HepG2 (cell line): ENCODE data around the gene C17orf58. TPM values are rescaled to one million over a fixed set of nuclear protein-coding genes. Genes with fewer than 3 reads are reported as not detected.

Experiments
- ATAC-seq: fragments of 200-7000 bp; cut with Tn5 transposase; 3 replicates; pipeline ENCODE4 v1.9.1; 2020; ENCODE audit warnings: mild to moderate bottlenecking, moderate library complexity
- BruUV-seq: library from RNA; stranded (reverse); fragments of 400-500 nt; replicated peaks from 2 replicates; lab custom pipeline; 2021; lab: Mats Ljungman, UMichigan
- CTCF ChIA-PET: fragments of 300-600 bp; formaldehyde crosslinking; extraction: SDS; loops from one replicate; lab custom pipeline; 2021; ENCODE audit warnings: low total read pairs, inconsistent platforms, low intra/inter-chr PET ratio; lab: Yijun Ruan, JAX
- POLR2A ChIA-PET: fragments of 350-600 bp; sonication (Branson Sonifier 250); formaldehyde crosslinking; loops from one replicate; lab custom pipeline; 2020; ENCODE audit warnings: antibody characterized with exemption, inconsistent platforms; lab: Yijun Ruan, JAX
- DNase-seq: peaks from one replicate; pipeline ENCODE4 v3.0.0-alpha.2; 2015; ENCODE audit warnings: low spot score
- FAIRE-seq: peaks from 3 replicates; lab custom pipeline; 2011; peaks lifted over from hg19 to GRCh38; lab: Jason Lieb, UNC
- H2AFZ ChIP-seq: one replicate; pipeline ENCODE4 v1.6.1; 2011; ENCODE audit warnings: low read length, inconsistent platforms
- H3K27ac ChIP-seq: fragments of 300-600 bp; 3 replicates; pipeline ENCODE4 v1.8.0; 2011; ENCODE audit warnings: mixed run types, mild to moderate bottlenecking, mixed read lengths, low read length, inconsistent platforms; ENCODE audit not compliant: insufficient read depth; ENCODE audit errors: extremely low read length
- H3K27me3 ChIP-seq, 2 experiments: fragments of 200-600 bp in 1 of 2; 2 replicates in 1 of 2; 3 replicates in 1 of 2; pipeline versions ENCODE4 v1.6.0 to v1.8.0; 2011; ENCODE audit warnings: low read length in 2 of 2, mild to moderate bottlenecking in 2 of 2, moderate library complexity in 2 of 2, inconsistent platforms in 1 of 2; ENCODE audit not compliant: insufficient read depth in 2 of 2, control insufficient read depth in 1 of 2
- H3K36me3 ChIP-seq, 2 experiments: fragments of 200-600 bp in 1 of 2; replicated peaks in 1 of 2; 2 replicates in 1 of 2; 3 replicates in 1 of 2; pipeline versions ENCODE4 v1.5.1 to v1.8.0; 2011; ENCODE audit warnings: low read length in 2 of 2, inconsistent platforms in 1 of 2; ENCODE audit not compliant: insufficient read depth in 2 of 2, control insufficient read depth in 1 of 2
- H3K4me1 ChIP-seq: 2 replicates; pipeline ENCODE4 v1.5.1; 2012; ENCODE audit warnings: low read length, inconsistent platforms; ENCODE audit not compliant: insufficient read depth
- H3K4me2 ChIP-seq: 2 replicates; pipeline ENCODE4 v1.6.0; 2011; ENCODE audit warnings: low read depth, low read length, inconsistent platforms
- H3K4me3 ChIP-seq, 3 experiments: fragments of 200-600 bp in 1 of 3; sonication (generic), shearing (Covaris generic) in 1 of 3; replicated peaks in 1 of 3; 2 replicates each; pipeline ENCODE4 v1.5.1; 2011 to 2016; ENCODE audit warnings: low read length in 3 of 3, inconsistent platforms in 2 of 3, low read depth in 2 of 3, mild to moderate bottlenecking in 2 of 3, control low read depth in 1 of 3, mixed read lengths in 1 of 3; ENCODE audit not compliant: insufficient read depth in 1 of 3
- H3K79me2 ChIP-seq: one replicate; pipeline ENCODE4 v1.6.1; 2011; ENCODE audit warnings: low read length, inconsistent platforms; ENCODE audit not compliant: insufficient read depth
- H3K9ac ChIP-seq: 2 replicates; pipeline ENCODE4 v1.6.0; 2011; ENCODE audit warnings: mild to moderate bottlenecking, low read depth, low read length, inconsistent platforms; ENCODE audit not compliant: insufficient read depth
- H3K9me3 ChIP-seq: 2 replicates; pipeline ENCODE4 v1.5.1; 2012; ENCODE audit warnings: mild to moderate bottlenecking, low read length
- H4K20me1 ChIP-seq: 2 replicates; pipeline ENCODE4 v1.6.0; 2011; ENCODE audit warnings: inconsistent platforms, mild to moderate bottlenecking, low read length, moderate library complexity; ENCODE audit not compliant: insufficient read depth
- IKZF4 ChIP-seq: sonication (generic); formaldehyde crosslinking; IDR thresholded peaks from 2 replicates; pipeline ENCODE4 v1.5.1; 2020; ENCODE audit warnings: borderline replicate concordance, mild to moderate bottlenecking, low read depth, missing genetic modification reagents; ENCODE audit errors: not compliant biosample characterization
- PCBP1 ChIP-seq: fragments of 200-400 bp; formaldehyde crosslinking; IDR thresholded peaks from 2 replicates; pipeline ENCODE4 v1.6.1; 2017; ENCODE audit warnings: mild to moderate bottlenecking, low read depth, low read length, borderline replicate concordance
- ZNF484 ChIP-seq: sonication (generic); formaldehyde crosslinking; IDR thresholded peaks from 2 replicates; pipeline ENCODE4 v1.5.1; 2020; ENCODE audit warnings: mild to moderate bottlenecking, low read depth, missing genetic modification reagents, borderline replicate concordance
- in situ Hi-C: cut with HindIII; loops from 2 replicates; pipeline ENCODE4 v1.10.0; 2017; ENCODE audit warnings: low pct_unique_long_range_greater_than_20kb; ENCODE audit not compliant: extremely low pct_ligation_motif_present
- intact Hi-C: fragments of 100-400 bp; cut with micrococcal nuclease; formaldehyde crosslinking; loops from one replicate; pipeline ENCODE4 v1.10.0; 2022; ENCODE audit not compliant: unreplicated experiment
- polyA plus RNA-seq, 8 experiments: library from polyadenylated mRNA; depleted of rRNA in 3 of 8; stranded (reverse) in 7 of 8; unstranded in 1 of 8; fragments of >200 nt; fragmentation: Illumina TruSeq in 4 of 8; extraction: Trizol in 4 of 8; gene quantifications; 2 replicates each; pipeline versions ENCODE4 v1.2.1 to v1.2.3, GENCODE V29; 2011 to 2016; ENCODE audit warnings: low read depth in 4 of 8, missing spikeins in 1 of 8, mixed read lengths in 1 of 8; ENCODE audit not compliant: insufficient read depth in 1 of 8
- total RNA-seq, 5 experiments: library from RNA; depleted of rRNA; stranded (reverse); fragments of >200 nt; fragmentation: Illumina TruSeq; extraction: Trizol; gene quantifications; 2 replicates each; pipeline ENCODE4 v1.2.3, GENCODE V29; 2016; ENCODE audit warnings: low read depth in 1 of 5
- TF ChIP-seq, protein P1 (sequence below): sonication (generic); formaldehyde crosslinking; IDR thresholded peaks from 2 replicates; pipeline ENCODE4 v1.5.1; 2020; ENCODE audit warnings: mild to moderate bottlenecking, missing genetic modification reagents, borderline replicate concordance
- TF ChIP-seq, protein P2 (sequence below): IDR thresholded peaks from 2 replicates; pipeline ENCODE4 v1.6.1; 2016; ENCODE audit warnings: missing biosample characterization, missing genetic modification reagents, low read depth
- TF ChIP-seq, protein P3 (sequence below): sonication (generic); formaldehyde crosslinking; IDR thresholded peaks from 2 replicates; pipeline ENCODE4 v1.5.0; 2020; ENCODE audit warnings: missing genetic modification reagents

Gene C17orf58
- total and polyA plus RNA-seq, 2 of the 13 experiments (the other 11 are each of a cell fraction or from before 2014, with no cell fraction given): 15.6 to 15.8 TPM

DNA sequence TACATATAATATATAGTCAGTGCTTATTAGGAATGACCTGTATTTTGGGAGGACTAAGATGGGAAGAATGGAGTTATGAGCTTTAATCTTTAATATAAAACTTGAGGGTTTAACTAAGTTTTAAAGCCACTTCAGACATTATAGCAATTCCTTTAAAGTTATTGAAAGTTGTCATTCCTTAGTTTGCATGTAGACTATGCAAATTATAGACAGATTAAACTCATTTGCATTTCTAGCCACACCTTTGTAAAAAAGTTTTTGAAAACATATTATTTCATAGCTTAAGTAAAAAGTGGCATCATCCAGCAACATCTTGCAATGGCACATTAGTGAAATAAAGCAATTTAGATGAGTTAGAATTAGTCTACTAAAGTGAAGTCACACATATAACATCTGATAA is 49.8 kb downstream of the C17orf58 start:
- H3K36me3 ChIP-seq: peaks cover 51 to 87% of the 10 kb centered on the region in 2 experiments
- in situ Hi-C loops (no loop called here), intact Hi-C loops (no loop called here)
- DNase-seq: no peak
- ChIA-PET CTCF (no interaction called here), POLR2A (no interaction called here)
- H3K9ac ChIP-seq: no peak overlapping the region
- H4K20me1 ChIP-seq: no peaks in the 10 kb centered on the region
- H3K9me3 ChIP-seq: no peaks in the 10 kb centered on the region
- ATAC-seq: no peak
- no peaks in the 10 kb centered on the region for H3K79me2 ChIP-seq
- H3K27ac ChIP-seq: no peak overlapping the region
- no peaks in the 10 kb centered on the region for H3K27me3 ChIP-seq
- TF ChIP-seq, protein P1, sequence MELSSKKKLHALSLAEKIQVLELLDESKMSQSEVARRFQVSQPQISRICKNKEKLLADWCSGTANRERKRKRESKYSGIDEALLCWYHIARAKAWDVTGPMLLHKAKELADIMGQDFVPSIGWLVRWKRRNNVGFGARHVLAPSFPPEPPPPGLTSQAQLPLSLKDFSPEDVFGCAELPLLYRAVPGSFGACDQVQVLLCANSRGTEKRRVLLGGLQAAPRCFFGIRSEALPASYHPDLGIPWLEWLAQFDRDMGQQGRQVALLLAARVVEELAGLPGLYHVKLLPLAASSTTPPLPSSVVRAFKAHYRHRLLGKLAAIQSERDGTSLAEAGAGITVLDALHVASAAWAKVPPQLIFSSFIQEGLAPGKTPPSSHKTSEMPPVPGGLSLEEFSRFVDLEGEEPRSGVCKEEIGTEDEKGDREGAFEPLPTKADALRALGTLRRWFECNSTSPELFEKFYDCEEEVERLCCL (CRISPR knock-in tag): no peak
- no peak for TF ChIP-seq ZNF484
- TF ChIP-seq, protein P2, sequence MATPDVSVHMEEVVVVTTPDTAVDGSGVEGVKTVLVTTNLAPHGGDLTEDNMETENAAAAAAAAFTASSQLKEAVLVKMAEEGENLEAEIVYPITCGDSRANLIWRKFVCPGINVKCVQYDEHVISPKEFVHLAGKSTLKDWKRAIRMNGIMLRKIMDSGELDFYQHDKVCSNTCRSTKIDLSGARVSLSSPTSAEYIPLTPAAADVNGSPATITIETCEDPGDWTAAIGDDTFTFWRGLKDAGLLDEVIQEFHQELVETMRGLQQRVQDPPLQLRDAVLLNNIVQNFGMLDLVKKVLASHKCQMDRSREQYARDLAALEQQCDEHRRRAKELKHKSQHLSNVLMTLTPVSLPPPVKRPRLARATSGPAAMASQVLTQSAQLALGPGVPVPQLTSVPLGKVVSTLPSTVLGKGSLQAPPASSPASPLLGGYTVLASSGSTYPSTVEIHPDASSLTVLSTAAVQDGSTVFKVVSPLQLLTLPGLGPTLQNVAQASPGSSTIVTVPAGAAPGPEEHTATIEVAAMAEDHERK (CRISPR knock-in tag): no peak
- TF ChIP-seq IKZF4 (CRISPR knock-in tag): no peak
- TF ChIP-seq, protein P3, sequence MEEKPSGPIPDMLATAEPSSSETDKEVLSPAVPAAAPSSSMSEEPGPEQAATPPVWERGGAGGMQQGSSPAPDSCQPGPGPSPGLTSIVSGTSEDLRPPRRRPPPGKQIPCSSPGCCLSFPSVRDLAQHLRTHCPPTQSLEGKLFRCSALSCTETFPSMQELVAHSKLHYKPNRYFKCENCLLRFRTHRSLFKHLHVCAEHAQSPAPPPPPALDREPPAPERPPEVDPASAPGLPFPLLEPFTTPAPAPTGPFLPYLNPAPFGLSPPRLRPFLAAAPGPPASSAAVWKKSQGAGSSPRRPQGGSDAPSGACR (CRISPR knock-in tag): no peak
- TF ChIP-seq PCBP1: no peak
- no peak overlapping the region for H3K4me2 ChIP-seq
- H3K4me1 ChIP-seq: 0 out of 2 replicates have a peak, but pooled peaks cover 6% of the 10 kb centered on the region
- FAIRE-seq: peak; percentile 15
- H3K4me3 ChIP-seq: no peak overlapping the region
- BruUV-seq: no TSS peak
- H2AFZ ChIP-seq: no peak overlapping the region
